HL-60 (cell line): ENCODE results near the gene PDE3A.
A peak's percentile ranks its signal among the peaks of the same experiment; 100 is the strongest.

Source experiments
- DNase-seq, 2 experiments: peaks; one replicate each; pipeline ENCODE4 v3.0.0-alpha.2; 2010 to 2020; ENCODE audit warnings: low read depth in 1 of 2, low spot score in 1 of 2
- H3K27ac ChIP-seq: fragments of 250-450 bp; sonication (Bioruptor Pico); replicated peaks from 2 replicates; pipeline ENCODE4 v1.5.1; 2020; ENCODE audit warnings: mild to moderate bottlenecking, moderate library complexity
- H3K27me3 ChIP-seq: fragments of 250-450 bp; sonication (Bioruptor Pico); 2 replicates; pipeline ENCODE4 v1.5.1; 2021; ENCODE audit warnings: mild to moderate bottlenecking, moderate library complexity; ENCODE audit not compliant: insufficient read depth, poor library complexity, severe bottlenecking
- H3K4me3 ChIP-seq: replicated peaks from 2 replicates; pipeline ENCODE4 v1.5.1; 2011; ENCODE audit warnings: mild to moderate bottlenecking, control low read depth, low read length; ENCODE audit not compliant: insufficient read depth
- CTCF ChIP-seq: IDR thresholded peaks from one replicate; pipeline ENCODE4 v1.5.1; 2011; ENCODE audit warnings: low read length, control low read depth, inconsistent platforms; ENCODE audit not compliant: insufficient read depth
- GABPA ChIP-seq: IDR thresholded peaks from 2 replicates; pipeline ENCODE4 v1.6.1; 2012; ENCODE audit warnings: low read depth
- POLR2AphosphoS5 ChIP-seq: IDR thresholded peaks from 2 replicates; pipeline ENCODE4 v1.6.1; 2012; ENCODE audit warnings: low read depth
- REST ChIP-seq: IDR thresholded peaks from 2 replicates; pipeline ENCODE4 v1.6.1; 2012; ENCODE audit warnings: low read depth; ENCODE audit not compliant: insufficient replicate concordance
- SPI1 ChIP-seq: IDR thresholded peaks from 2 replicates; pipeline ENCODE4 v1.6.1; 2012; ENCODE audit warnings: low read depth, mild to moderate bottlenecking, borderline replicate concordance

PDE3A gene

GRCh38 chr12:20403230-20403629 lies 34.9 kb downstream of the PDE3A start:
- H3K4me3 ChIP-seq: no peak overlapping the region
- H3K27me3 ChIP-seq: no peaks in the 10 kb centered on the region
- no peak overlapping the region for H3K27ac ChIP-seq
- no peak for DNase-seq
- TF ChIP-seq SPI1: no peak
- TF ChIP-seq CTCF: no peak
- no peak for TF ChIP-seq REST
- no peak for TF ChIP-seq POLR2AphosphoS5
- TF ChIP-seq GABPA: no peak

- H3K4me3 ChIP-seq: no peak overlapping the region
- H3K27me3 ChIP-seq: no peaks in the 10 kb centered on the region
- DNase-seq: peak in 1 of 2 experiments; percentile 69
- H3K27ac ChIP-seq: peak overlapping the region; percentile 81
- TF ChIP-seq POLR2AphosphoS5 (no peak), SPI1 (peak; percentile 87; the same call in 1 of the 2 replicates), REST (no peak), GABPA (no peak), CTCF (no peak)
Measured at GRCh38 chr12:20404576-20405346, 36.4 kb downstream of the PDE3A start.

- Histone ChIP-seq H3K27ac (no peak overlapping the region; the same call in 1 of the 2 replicates), H3K27me3 (no peaks in the 10 kb centered on the region), H3K4me3 (no peak overlapping the region)
- no peak for DNase-seq
- TF ChIP-seq CTCF (no peak), POLR2AphosphoS5 (no peak), GABPA (no peak), REST (no peak), SPI1 (no peak)
Measured at GRCh38 chr12:20409607-20410377, 41.5 kb downstream of the PDE3A start.
